ENCODE data around the gene PCDHGA10. TPM values are rescaled to one million over a fixed set of nuclear protein-coding genes. Genes with fewer than 3 reads are reported as not detected.

The PCDHGA10 gene
- total RNA-seq, 2 donors from 2014 or later: 3.2 to 20.7 TPM

- Histone ChIP-seq H3K4me3 (ENCODE audit: low read length) (peak overlapping the region; percentile 75), H3K9me3 (ENCODE audit: control insufficient read depth, low read length) (peaks cover 73% of the 10 kb centered on the region), H3K36me3 (ENCODE audit: control insufficient read depth, insufficient read depth, low read length) (no peaks in the 10 kb centered on the region), H3K27me3 (ENCODE audit: control insufficient read depth, insufficient read depth, low read length, poor library complexity, severe bottlenecking) (no peaks in the 10 kb centered on the region), H3K27ac (ENCODE audit: low read depth, low read length) (no peak overlapping the region), H3K9ac (ENCODE audit: extremely low read depth, low read length, poor library complexity, severe bottlenecking) (no peak overlapping the region), H3K4me1 (ENCODE audit: control insufficient read depth, insufficient read depth, low read length) (no peaks in the 10 kb centered on the region)
- no peak for DNase-seq
- 91 to 94% methylated on average over 13 of the region's 13 CpGs for WGBS, 2 experiments (ENCODE audit: insufficient coverage in 1 of 2, insufficient read length in 1 of 2)
- no peaks in the 10 kb centered on the region for H3K4me1 Mint-ChIP-seq
- no peak for TF ChIP-seq CTCF (conservative IDR thresholded peaks at IDR 0.05)
- H3K36me3 Mint-ChIP-seq (ENCODE audit: low read depth): peaks cover 54% of the 10 kb centered on the region
- peaks cover 55% of the 10 kb centered on the region for H3K9me3 Mint-ChIP-seq
- H3K27ac Mint-ChIP-seq: no peak overlapping the region
- peak overlapping the region; percentile 83 for H3K4me3 Mint-ChIP-seq
- peaks cover 37% of the 10 kb centered on the region for H3K27me3 Mint-ChIP-seq (ENCODE audit: insufficient read depth)
Measured at GRCh38 chr5:141421489-141421855, 8.7 kb downstream of the PCDHGA10 start.

DNA sequence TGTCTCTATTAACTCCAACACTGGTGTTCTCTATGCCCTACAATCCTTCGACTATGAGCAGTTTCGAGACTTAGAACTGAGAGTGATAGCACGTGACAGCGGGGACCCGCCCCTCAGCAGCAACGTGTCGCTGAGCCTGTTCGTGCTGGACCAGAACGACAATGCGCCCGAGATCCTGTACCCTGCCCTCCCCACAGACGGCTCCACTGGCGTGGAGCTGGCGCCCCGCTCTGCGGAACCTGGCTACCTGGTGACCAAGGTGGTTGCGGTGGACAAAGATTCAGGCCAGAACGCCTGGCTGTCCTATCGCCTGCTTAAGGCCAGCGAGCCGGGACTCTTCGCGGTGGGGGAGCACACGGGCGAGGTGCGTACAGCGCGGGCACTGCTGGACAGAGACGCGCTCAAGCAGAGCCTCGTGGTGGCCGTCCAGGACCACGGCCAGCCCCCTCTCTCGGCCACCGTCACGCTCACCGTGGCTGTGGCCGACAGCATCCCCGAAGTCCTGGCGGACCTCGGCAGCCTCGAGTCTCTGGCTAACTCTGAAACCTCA lies 10.0 kb downstream of the PCDHGA10 start:
- Mint-ChIP-seq H3K36me3 (ENCODE audit: low read depth) (peaks cover 66% of the 10 kb centered on the region), H3K27ac (no peak overlapping the region), H3K4me1 (no peaks in the 10 kb centered on the region), H3K4me3 (no peak overlapping the region), H3K27me3 (ENCODE audit: insufficient read depth) (peaks cover 36% of the 10 kb centered on the region), H3K9me3 (peaks cover 67% of the 10 kb centered on the region)
- Histone ChIP-seq H3K27me3 (ENCODE audit: control insufficient read depth, insufficient read depth, low read length, poor library complexity, severe bottlenecking) (no peaks in the 10 kb centered on the region), H3K4me1 (ENCODE audit: control insufficient read depth, insufficient read depth, low read length) (no peaks in the 10 kb centered on the region), H3K27ac (ENCODE audit: low read depth, low read length) (no peak overlapping the region), H3K36me3 (ENCODE audit: control insufficient read depth, insufficient read depth, low read length) (no peaks in the 10 kb centered on the region), H3K4me3 (ENCODE audit: low read length) (no peak overlapping the region), H3K9me3 (ENCODE audit: control insufficient read depth, low read length) (peaks cover 85% of the 10 kb centered on the region), H3K9ac (ENCODE audit: extremely low read depth, low read length, poor library complexity, severe bottlenecking) (no peak overlapping the region)
- TF ChIP-seq CTCF (conservative IDR thresholded peaks at IDR 0.05): no peak
- WGBS, 2 experiments (ENCODE audit: insufficient coverage in 1 of 2, insufficient read length in 1 of 2): 96% methylated on average over 27 to 42 of the region's 42 CpGs
- no peak for DNase-seq

GRCh38 chr5:141427783-141428426 lies 15.1 kb downstream of the PCDHGA10 start:
- H3K36me3 ChIP-seq (ENCODE audit: control insufficient read depth, insufficient read depth, low read length): no peaks in the 10 kb centered on the region
- Mint-ChIP-seq H3K27ac (no peak overlapping the region), H3K4me3 (no peak overlapping the region), H3K4me1 (no peaks in the 10 kb centered on the region), H3K9me3 (peaks cover 66% of the 10 kb centered on the region), H3K36me3 (ENCODE audit: low read depth) (peaks cover 70% of the 10 kb centered on the region), H3K27me3 (ENCODE audit: insufficient read depth) (no peaks in the 10 kb centered on the region)
- no peaks in the 10 kb centered on the region for H3K4me1 ChIP-seq (ENCODE audit: control insufficient read depth, insufficient read depth, low read length)
- no peak for TF ChIP-seq CTCF (conservative IDR thresholded peaks at IDR 0.05)
- 95 to 96% methylated on average over 44 to 53 of the region's 53 CpGs for WGBS, 2 experiments (ENCODE audit: insufficient coverage in 1 of 2, insufficient read length in 1 of 2)
- DNase-seq: no peak
- H3K4me3 ChIP-seq (ENCODE audit: low read length): no peak overlapping the region
- no peak overlapping the region for H3K9ac ChIP-seq (ENCODE audit: extremely low read depth, low read length, poor library complexity, severe bottlenecking)
- no peaks in the 10 kb centered on the region for H3K27me3 ChIP-seq (ENCODE audit: control insufficient read depth, insufficient read depth, low read length, poor library complexity, severe bottlenecking)
- peaks cover 75% of the 10 kb centered on the region for H3K9me3 ChIP-seq (ENCODE audit: control insufficient read depth, low read length)
- H3K27ac ChIP-seq (ENCODE audit: low read depth, low read length): no peak overlapping the region

Data from endodermal cell (in vitro differentiated cells).